SK-N-SH treated with all-trans-retinoic acid at 6 μM for 48 hours (cell line): Measurements from ENCODE around the gene BRD1.

Source experiments
- ATAC-seq: fragments of 200-7000 bp; cut with Tn5 transposase; 3 replicates; pipeline ENCODE4 v1.9.1; 2020; ENCODE audit warnings: mild to moderate bottlenecking, moderate library complexity
- ARNTL ChIP-seq: fragments of 450-650 bp; formaldehyde crosslinking; IDR thresholded peaks from 2 replicates; pipeline ENCODE4 v1.5.0; 2020; ENCODE audit warnings: low read depth, mild to moderate bottlenecking, moderate library complexity, borderline replicate concordance
- BACH2 ChIP-seq: fragments of 250-450 bp; sonication (Bioruptor Pico); IDR thresholded peaks from 2 replicates; pipeline ENCODE4 v1.9.0; 2021; ENCODE audit warnings: mild to moderate bottlenecking, borderline replicate concordance
- CSDC2 ChIP-seq: fragments of 250-450 bp; sonication (Bioruptor Pico); IDR thresholded peaks from 2 replicates; pipeline ENCODE4 v1.5.0; 2020; ENCODE audit warnings: mild to moderate bottlenecking, moderate library complexity
- ESRRG ChIP-seq: fragments of 250-450 bp; sonication (Bioruptor Pico); IDR thresholded peaks from 2 replicates; pipeline ENCODE4 v1.6.1; 2021; ENCODE audit warnings: mild to moderate bottlenecking
- GLIS3 ChIP-seq: fragments of 250-450 bp; sonication (Bioruptor Pico); IDR thresholded peaks from 2 replicates; pipeline ENCODE4 v1.5.0; 2020; ENCODE audit warnings: mild to moderate bottlenecking, moderate library complexity
- ISL1 ChIP-seq: fragments of 250-450 bp; sonication (Bioruptor Pico); IDR thresholded peaks from 2 replicates; pipeline ENCODE4 v2.1.2; 2022; ENCODE audit warnings: mild to moderate bottlenecking, moderate library complexity
- PATZ1 ChIP-seq: fragments of 250-450 bp; sonication (Bioruptor Pico); IDR thresholded peaks from 2 replicates; pipeline ENCODE4 v1.8.0; 2020; ENCODE audit warnings: mild to moderate bottlenecking, moderate library complexity, borderline replicate concordance
- POU6F1 ChIP-seq: fragments of 250-450 bp; sonication (Bioruptor Pico); IDR thresholded peaks from 2 replicates; pipeline ENCODE4 v1.8.0; 2021; ENCODE audit warnings: low read depth, mild to moderate bottlenecking, moderate library complexity, borderline replicate concordance
- PPARA ChIP-seq: fragments of 250-450 bp; sonication (Bioruptor Pico); IDR thresholded peaks from 2 replicates; pipeline ENCODE4 v1.5.0; 2020; ENCODE audit warnings: mild to moderate bottlenecking, borderline replicate concordance
- TCF4 ChIP-seq: fragments of 250-450 bp; sonication (Bioruptor Pico); IDR thresholded peaks from 2 replicates; pipeline ENCODE4 v1.8.0; 2021; ENCODE audit warnings: mild to moderate bottlenecking, moderate library complexity, borderline replicate concordance
- TOX ChIP-seq: fragments of 250-450 bp; sonication (Bioruptor Pico); IDR thresholded peaks from 2 replicates; pipeline ENCODE4 v1.8.0; 2021; ENCODE audit warnings: mild to moderate bottlenecking, moderate library complexity, borderline replicate concordance
- TSHZ2 ChIP-seq: fragments of 250-450 bp; sonication (Bioruptor Pico); IDR thresholded peaks from 2 replicates; pipeline ENCODE4 v1.5.0; 2020; ENCODE audit warnings: mild to moderate bottlenecking, moderate library complexity
- ZC3H10 ChIP-seq: fragments of 250-450 bp; sonication (Bioruptor Pico); IDR thresholded peaks from 2 replicates; pipeline ENCODE4 v1.5.1; 2021; ENCODE audit warnings: mild to moderate bottlenecking, moderate library complexity
- ZFP3 ChIP-seq: fragments of 250-450 bp; sonication (Bioruptor Pico); IDR thresholded peaks from 2 replicates; pipeline ENCODE4 v1.5.0; 2020; ENCODE audit warnings: mild to moderate bottlenecking, moderate library complexity
- ZFP30 ChIP-seq: fragments of 450-650 bp; formaldehyde crosslinking; IDR thresholded peaks from 2 replicates; pipeline ENCODE4 v1.5.0; 2022; ENCODE audit warnings: mild to moderate bottlenecking, moderate library complexity
- ZNF565 ChIP-seq: fragments of 450-650 bp; formaldehyde crosslinking; conservative IDR thresholded peaks from 2 replicates; pipeline ENCODE4 v1.5.0; 2020; ENCODE audit warnings: low read depth, mild to moderate bottlenecking, moderate library complexity
- ZNF70 ChIP-seq: fragments of 450-650 bp; formaldehyde crosslinking; IDR thresholded peaks from 2 replicates; pipeline ENCODE4 v1.5.0; 2020; ENCODE audit warnings: mild to moderate bottlenecking, moderate library complexity
- ZNF8 ChIP-seq: fragments of 450-650 bp; formaldehyde crosslinking; IDR thresholded peaks from 2 replicates; pipeline ENCODE4 v1.5.0; 2020; ENCODE audit warnings: mild to moderate bottlenecking, moderate library complexity
- TF ChIP-seq, protein P1 (sequence below): fragments of 250-450 bp; sonication (Bioruptor Pico); IDR thresholded peaks from 2 replicates; pipeline ENCODE4 v1.5.1; 2021; ENCODE audit warnings: mild to moderate bottlenecking, moderate library complexity
- TF ChIP-seq, protein P2 (sequence below): fragments of 250-450 bp; sonication (Bioruptor Pico); IDR thresholded peaks from 2 replicates; pipeline ENCODE4 v1.5.1; 2020; ENCODE audit warnings: low read depth, mild to moderate bottlenecking, moderate library complexity

The BRD1 gene

DNA sequence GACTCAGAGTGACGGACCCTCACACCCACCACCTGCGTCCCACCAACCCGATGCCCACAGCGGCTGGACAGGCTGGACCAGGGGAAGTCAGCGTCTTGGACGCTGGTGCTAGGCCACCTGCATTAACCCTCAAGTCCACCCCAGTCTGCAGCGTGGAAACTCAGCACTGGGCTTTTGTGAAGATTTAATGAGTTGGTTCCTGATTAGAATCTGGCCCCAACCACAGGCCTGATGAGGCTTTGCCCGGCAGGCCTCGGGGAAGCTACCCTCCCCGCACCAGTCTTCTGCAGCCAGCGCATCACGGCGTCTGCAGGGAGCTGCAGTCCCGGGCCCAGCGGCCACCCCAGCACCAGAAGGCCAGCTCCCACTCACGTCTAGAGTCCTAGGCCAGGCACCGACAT is 101.0 kb downstream of the BRD1 start:
- TF ChIP-seq ZFP30 (CRISPR knock-in tag) (no peak), ZFP3 (CRISPR knock-in tag) (no peak), BACH2 (CRISPR knock-in tag) (no peak), CSDC2 (no peak), ZNF8 (CRISPR knock-in tag) (no peak)
- TF ChIP-seq, protein P1, sequence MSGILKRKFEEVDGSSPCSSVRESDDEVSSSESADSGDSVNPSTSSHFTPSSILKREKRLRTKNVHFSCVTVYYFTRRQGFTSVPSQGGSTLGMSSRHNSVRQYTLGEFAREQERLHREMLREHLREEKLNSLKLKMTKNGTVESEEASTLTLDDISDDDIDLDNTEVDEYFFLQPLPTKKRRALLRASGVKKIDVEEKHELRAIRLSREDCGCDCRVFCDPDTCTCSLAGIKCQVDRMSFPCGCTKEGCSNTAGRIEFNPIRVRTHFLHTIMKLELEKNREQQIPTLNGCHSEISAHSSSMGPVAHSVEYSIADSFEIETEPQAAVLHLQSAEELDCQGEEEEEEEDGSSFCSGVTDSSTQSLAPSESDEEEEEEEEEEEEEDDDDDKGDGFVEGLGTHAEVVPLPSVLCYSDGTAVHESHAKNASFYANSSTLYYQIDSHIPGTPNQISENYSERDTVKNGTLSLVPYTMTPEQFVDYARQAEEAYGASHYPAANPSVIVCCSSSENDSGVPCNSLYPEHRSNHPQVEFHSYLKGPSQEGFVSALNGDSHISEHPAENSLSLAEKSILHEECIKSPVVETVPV (CRISPR knock-in tag): no peak
- no peak for ATAC-seq

DNA sequence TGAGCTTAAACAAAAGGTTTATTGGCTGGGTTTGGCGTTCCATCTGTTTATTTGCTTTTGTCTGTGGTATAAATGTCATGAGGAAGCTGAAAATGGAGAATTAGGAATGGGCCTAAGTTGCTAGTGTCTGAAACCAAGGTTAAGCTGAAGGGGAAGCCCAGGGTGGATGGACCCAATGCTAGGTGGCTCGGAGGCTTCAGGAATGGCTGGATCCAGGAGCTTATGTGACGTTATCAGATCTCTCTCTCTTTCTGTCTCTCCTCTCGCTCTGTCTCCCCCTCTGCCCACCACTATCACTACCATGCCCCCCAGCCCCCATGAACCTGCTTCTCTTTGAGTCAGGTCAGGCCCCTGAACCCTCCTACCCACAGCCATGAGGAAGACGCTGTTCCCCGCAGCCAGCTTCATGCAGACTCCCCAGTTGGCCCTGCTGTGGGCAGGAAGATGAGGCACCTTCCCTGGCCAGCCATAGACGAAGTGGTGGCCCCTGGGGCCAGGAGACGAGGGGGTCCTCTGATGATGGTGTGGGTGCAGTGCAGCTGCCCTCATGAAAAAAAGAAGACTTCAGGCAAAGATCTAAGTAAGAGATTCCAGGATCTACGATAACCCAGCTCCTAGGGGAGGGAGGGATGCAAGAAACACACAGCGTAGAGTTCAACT is 101.5 kb downstream of the BRD1 start:
- TF ChIP-seq GLIS3 (CRISPR knock-in tag) (no peak), TOX (CRISPR knock-in tag) (no peak), TCF4 (no peak), ISL1 (no peak)
- TF ChIP-seq, protein P2, sequence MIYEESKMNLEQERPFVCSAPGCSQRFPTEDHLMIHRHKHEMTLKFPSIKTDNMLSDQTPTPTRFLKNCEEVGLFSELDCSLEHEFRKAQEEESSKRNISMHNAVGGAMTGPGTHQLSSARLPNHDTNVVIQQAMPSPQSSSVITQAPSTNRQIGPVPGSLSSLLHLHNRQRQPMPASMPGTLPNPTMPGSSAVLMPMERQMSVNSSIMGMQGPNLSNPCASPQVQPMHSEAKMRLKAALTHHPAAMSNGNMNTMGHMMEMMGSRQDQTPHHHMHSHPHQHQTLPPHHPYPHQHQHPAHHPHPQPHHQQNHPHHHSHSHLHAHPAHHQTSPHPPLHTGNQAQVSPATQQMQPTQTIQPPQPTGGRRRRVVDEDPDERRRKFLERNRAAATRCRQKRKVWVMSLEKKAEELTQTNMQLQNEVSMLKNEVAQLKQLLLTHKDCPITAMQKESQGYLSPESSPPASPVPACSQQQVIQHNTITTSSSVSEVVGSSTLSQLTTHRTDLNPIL (CRISPR knock-in tag): no peak
- TF ChIP-seq, all 23 proteins: peak for 0
- ATAC-seq: no peak

GRCh38 chr22:49725516-49725915 is 102.2 kb downstream of the BRD1 start:
- ATAC-seq: no peak
- TF ChIP-seq PATZ1 (CRISPR knock-in tag) (no peak), ZNF8 (CRISPR knock-in tag) (no peak), TCF4 (no peak), ZFP30 (CRISPR knock-in tag) (no peak), ESRRG (CRISPR knock-in tag) (no peak), BACH2 (CRISPR knock-in tag) (no peak), PPARA (CRISPR knock-in tag) (no peak), ZC3H10 (no peak), ZNF70 (CRISPR knock-in tag) (no peak), TSHZ2 (CRISPR knock-in tag) (no peak), POU6F1 (no peak), TOX (CRISPR knock-in tag) (no peak), ZNF565 (no peak), CSDC2 (no peak), ARNTL (CRISPR knock-in tag) (no peak)
- TF ChIP-seq, protein P2 (CRISPR knock-in tag): no peak
